Measurements from ENCODE around the gene ROM1.
"Not testable (repeated sequence)": the region's sequence is repeated elsewhere in the genome, so short reads cannot be mapped to it uniquely, and the experiment has no call there.

ROM1 gene

GRCh38 chr11:62567018-62567633 lies 45.9 kb upstream of the ROM1 start:
- Histone ChIP-seq H3K18ac (ENCODE audit: low read depth in 1 of 2, low read length in 2 of 2) (no peak overlapping the region), H2BK12ac (ENCODE audit: low read length in 2 of 2) (no peak overlapping the region), H3K14ac (ENCODE audit: low read length in 2 of 2) (no peak overlapping the region), H3K36me3 (ENCODE audit: control insufficient read depth in 1 of 2, insufficient read depth in 2 of 2, low read depth in 1 of 2, low read length in 2 of 2) (peaks cover 68 to 88% of the 10 kb centered on the region in 2 experiments), H2AK5ac (ENCODE audit: low read length, severe bottlenecking) (no peak overlapping the region), H4K91ac (ENCODE audit: low read length) (no peak overlapping the region), H2AFZ (ENCODE audit: low read depth, low read length) (no peak overlapping the region), H2BK5ac (ENCODE audit: low read depth, low read length, poor library complexity, severe bottlenecking) (no peak overlapping the region), H3K79me1 (replicated peaks; ENCODE audit: low read length, poor library complexity, severe bottlenecking) (peaks cover 1% of the 10 kb centered on the region), H3K23ac (ENCODE audit: low read length in 2 of 2) (no peak overlapping the region), H3K4me2 (ENCODE audit: low read length, poor library complexity, severe bottlenecking) (no peak overlapping the region), H3K4ac (ENCODE audit: low read depth in 1 of 2, low read length in 2 of 2) (no peak overlapping the region), H3K9me3 (ENCODE audit: control insufficient read depth, low read length) (no peaks in the 10 kb centered on the region), H3K4me1 (ENCODE audit: control insufficient read depth, insufficient read depth, low read depth, low read length) (peaks cover 8% of the 10 kb centered on the region), H3K27ac (ENCODE audit: low read length, poor library complexity, severe bottlenecking) (no peak overlapping the region), H4K8ac (ENCODE audit: low read length) (peak overlapping the region; percentile 28), H3K27me3 (ENCODE audit: control insufficient read depth in 1 of 2, insufficient read depth in 1 of 2, low read length in 2 of 2) (no peaks in the 10 kb centered on the region), H3K4me3 (ENCODE audit: insufficient read depth in 1 of 2, low read depth in 1 of 2, low read length in 2 of 2) (no peak overlapping the region), H2BK120ac (ENCODE audit: low read depth, low read length) (no peak overlapping the region), H2BK15ac (ENCODE audit: low read depth, poor library complexity, severe bottlenecking) (no peak overlapping the region), H3K9ac (ENCODE audit: low read length) (peak overlapping the region; percentile 26)
- no peak for DNase-seq
- 97% methylated on average over 6 of the region's 8 CpGs for WGBS

- Histone ChIP-seq H3K36me3 (ENCODE audit: control insufficient read depth in 1 of 2, insufficient read depth in 2 of 2, low read depth in 1 of 2, low read length in 2 of 2) (peaks cover 50 to 79% of the 10 kb centered on the region in 2 experiments), H3K9me3 (ENCODE audit: control insufficient read depth, low read length) (no peaks in the 10 kb centered on the region), H2BK12ac (ENCODE audit: low read length in 2 of 2) (no peak overlapping the region), H2AK5ac (ENCODE audit: low read length, severe bottlenecking) (no peak overlapping the region), H4K91ac (ENCODE audit: low read length) (no peak overlapping the region), H2BK120ac (ENCODE audit: low read depth, low read length) (no peak overlapping the region), H3K23ac (ENCODE audit: low read length in 2 of 2) (no peak overlapping the region), H3K4me3 (ENCODE audit: insufficient read depth in 1 of 2, low read depth in 1 of 2, low read length in 2 of 2) (no peak overlapping the region), H3K4me1 (ENCODE audit: control insufficient read depth, insufficient read depth, low read depth, low read length) (peaks cover 9% of the 10 kb centered on the region), H3K18ac (ENCODE audit: low read depth in 1 of 2, low read length in 2 of 2) (no peak overlapping the region), H3K27me3 (ENCODE audit: control insufficient read depth in 1 of 2, insufficient read depth in 1 of 2, low read length in 2 of 2) (no peaks in the 10 kb centered on the region), H3K9ac (ENCODE audit: low read length) (peak overlapping the region; percentile 3), H3K79me1 (replicated peaks; ENCODE audit: low read length, poor library complexity, severe bottlenecking) (no peaks in the 10 kb centered on the region), H4K8ac (ENCODE audit: low read length) (no peak overlapping the region), H3K27ac (ENCODE audit: low read length, poor library complexity, severe bottlenecking) (no peak overlapping the region), H3K14ac (ENCODE audit: low read length in 2 of 2) (no peak overlapping the region), H3K4me2 (ENCODE audit: low read length, poor library complexity, severe bottlenecking) (no peak overlapping the region), H3K4ac (ENCODE audit: low read depth in 1 of 2, low read length in 2 of 2) (no peak overlapping the region), H2BK15ac (ENCODE audit: low read depth, poor library complexity, severe bottlenecking) (no peak overlapping the region), H2BK5ac (ENCODE audit: low read depth, low read length, poor library complexity, severe bottlenecking) (no peak overlapping the region), H2AFZ (ENCODE audit: low read depth, low read length) (no peak overlapping the region)
- DNase-seq: no peak
- 93% methylated on average over 1 of the region's 1 CpG for WGBS
Observed at GRCh38 chr11:62569611-62570010, 43.4 kb upstream of the ROM1 start.

GRCh38 chr11:62570903-62571302 lies 42.2 kb upstream of the ROM1 start:
- not testable (repeated sequence) for H2BK15ac ChIP-seq (ENCODE audit: low read depth, poor library complexity, severe bottlenecking); H2BK12ac ChIP-seq (ENCODE audit: low read length in 2 of 2); H2BK120ac ChIP-seq (ENCODE audit: low read depth, low read length); H3K18ac ChIP-seq (ENCODE audit: low read depth in 1 of 2, low read length in 2 of 2); H2BK5ac ChIP-seq (ENCODE audit: low read depth, low read length, poor library complexity, severe bottlenecking); H3K27me3 ChIP-seq (ENCODE audit: control insufficient read depth in 1 of 2, insufficient read depth in 1 of 2, low read length in 2 of 2); H3K9me3 ChIP-seq (ENCODE audit: control insufficient read depth, low read length); DNase-seq; H3K4me3 ChIP-seq (ENCODE audit: insufficient read depth in 1 of 2, low read depth in 1 of 2, low read length in 2 of 2); H3K27ac ChIP-seq (ENCODE audit: low read length, poor library complexity, severe bottlenecking); H3K79me1 ChIP-seq (replicated peaks; ENCODE audit: low read length, poor library complexity, severe bottlenecking); H2AFZ ChIP-seq (ENCODE audit: low read depth, low read length); H2AK5ac ChIP-seq (ENCODE audit: low read length, severe bottlenecking); H4K91ac ChIP-seq (ENCODE audit: low read length); H3K4ac ChIP-seq (ENCODE audit: low read depth in 1 of 2, low read length in 2 of 2); H3K14ac ChIP-seq (ENCODE audit: low read length in 2 of 2); H3K4me2 ChIP-seq (ENCODE audit: low read length, poor library complexity, severe bottlenecking)
- Histone ChIP-seq H3K4me1 (ENCODE audit: control insufficient read depth, insufficient read depth, low read depth, low read length) (peaks cover 18% of the 10 kb centered on the region), H3K36me3 (ENCODE audit: control insufficient read depth in 1 of 2, insufficient read depth in 2 of 2, low read depth in 1 of 2, low read length in 2 of 2) (peaks cover 53 to 70% of the 10 kb centered on the region in 2 experiments), H3K23ac (ENCODE audit: low read length in 2 of 2) (peak overlapping the region in 1 of 2 experiments; percentile 73), H4K8ac (ENCODE audit: low read length) (peak overlapping the region; percentile 33), H3K9ac (ENCODE audit: low read length) (peak overlapping the region; percentile 98)
- WGBS: 90% methylated on average over 5 of the region's 5 CpGs

- not testable (repeated sequence) for H4K8ac ChIP-seq (ENCODE audit: low read length); DNase-seq; H3K27me3 ChIP-seq (ENCODE audit: control insufficient read depth in 1 of 2, insufficient read depth in 1 of 2, low read length in 2 of 2); H2AFZ ChIP-seq (ENCODE audit: low read depth, low read length); H3K27ac ChIP-seq (ENCODE audit: low read length, poor library complexity, severe bottlenecking); H2BK5ac ChIP-seq (ENCODE audit: low read depth, low read length, poor library complexity, severe bottlenecking); H3K18ac ChIP-seq (ENCODE audit: low read depth in 1 of 2, low read length in 2 of 2); H2AK5ac ChIP-seq (ENCODE audit: low read length, severe bottlenecking); H3K14ac ChIP-seq (ENCODE audit: low read length in 2 of 2); H2BK15ac ChIP-seq (ENCODE audit: low read depth, poor library complexity, severe bottlenecking); H2BK12ac ChIP-seq (ENCODE audit: low read length in 2 of 2); H3K4ac ChIP-seq (ENCODE audit: low read depth in 1 of 2, low read length in 2 of 2); H3K4me2 ChIP-seq (ENCODE audit: low read length, poor library complexity, severe bottlenecking); H3K9me3 ChIP-seq (ENCODE audit: control insufficient read depth, low read length); H3K79me1 ChIP-seq (replicated peaks; ENCODE audit: low read length, poor library complexity, severe bottlenecking); H2BK120ac ChIP-seq (ENCODE audit: low read depth, low read length); H4K91ac ChIP-seq (ENCODE audit: low read length)
- H3K4me3 ChIP-seq (ENCODE audit: insufficient read depth in 1 of 2, low read depth in 1 of 2, low read length in 2 of 2): peak overlapping the region in 1 of 2 experiments; percentile 96
- 96% methylated on average over 5 of the region's 5 CpGs for WGBS
- H3K4me1 ChIP-seq (ENCODE audit: control insufficient read depth, insufficient read depth, low read depth, low read length): peaks cover 19% of the 10 kb centered on the region
- H3K36me3 ChIP-seq (ENCODE audit: control insufficient read depth in 1 of 2, insufficient read depth in 2 of 2, low read depth in 1 of 2, low read length in 2 of 2): peaks cover 57 to 70% of the 10 kb centered on the region in 2 experiments
- H3K9ac ChIP-seq (ENCODE audit: low read length): peak overlapping the region; percentile 98
- H3K23ac ChIP-seq (ENCODE audit: low read length in 2 of 2): peak overlapping the region in 1 of 2 experiments; percentile 73
Observed at GRCh38 chr11:62571493-62571892, 41.6 kb upstream of the ROM1 start.

Data from mesenchymal stem cell (in vitro differentiated cells and primary cell).